Ovary (tissue), 9 donors: ENCODE data around the gene GDF2. TPM values are rescaled to one million over a fixed set of nuclear protein-coding genes. Genes with fewer than 3 reads are reported as not detected.

Source experiments
- DNase-seq, 5 donors: peaks; one replicate each; pipeline ENCODE4 v3.0.0-alpha.2; 2019 to 2020
- H3K27ac ChIP-seq, 2 donors: fragments of 200-600 bp; one replicate each; pipeline versions ENCODE4 v1.5.1 to v1.8.0; 2019 to 2022
- H3K27me3 ChIP-seq: fragments of 200-600 bp; one replicate; pipeline ENCODE4 v1.8.0; 2022
- H3K36me3 ChIP-seq: fragments of 200-600 bp; sonication (generic); one replicate; pipeline ENCODE4 v1.5.1; 2019
- H3K4me1 ChIP-seq: one replicate; pipeline ENCODE4 v1.8.1; 2013; ENCODE audit warnings: mild to moderate bottlenecking, moderate library complexity; ENCODE audit not compliant: insufficient read depth
- H3K4me3 ChIP-seq: fragments of 200-600 bp; sonication (generic); one replicate; pipeline ENCODE4 v1.5.1; 2017
- H3K9me3 ChIP-seq, 2 donors: fragments of 200-600 bp in 1 of 2; sonication (generic) in 1 of 2; one replicate each; pipeline versions ENCODE4 v1.5.1 to v1.8.1; 2013 to 2019; ENCODE audit warnings: mild to moderate bottlenecking in 1 of 2, moderate library complexity in 1 of 2
- CTCF ChIP-seq, 3 donors: fragments of 450-650 bp in 2 of 3; fragments of 200-600 bp in 1 of 3; IDR thresholded peaks; one replicate each; pipeline versions ENCODE4 v1.5.1 to v1.8.0; 2016 to 2022; ENCODE audit warnings: antibody characterized with exemption in 3 of 3, mild to moderate bottlenecking in 1 of 3
- EP300 ChIP-seq: sonication (generic); formaldehyde crosslinking; IDR thresholded peaks from one replicate; pipeline ENCODE4 v1.6.1; 2017; ENCODE audit warnings: antibody characterized with exemption
- POLR2A ChIP-seq: fragments of 450-650 bp; IDR thresholded peaks from one replicate; pipeline ENCODE4 v1.6.1; 2017; ENCODE audit warnings: antibody characterized with exemption, mild to moderate bottlenecking, moderate library complexity
- WGBS, 3 donors: extraction: QIAGEN DNeasy Blood & Tissue Kit in 1 of 3; methylation state at CpG; one replicate each; pipeline versions ENCODE4 v1.1.5 to v1.1.7; 2013 to 2017; 5-methylcytosine and 5-hydroxymethylcytosine counted together
- intact Hi-C, 4 donors: fragments of 100-400 bp; cut with DNase I; formaldehyde crosslinking; loops; one replicate each; pipeline versions ENCODE4 v1.11.0 to v1.15.1; 2022 to 2023
- polyA plus RNA-seq, 2 donors: library from polyadenylated mRNA; stranded (reverse); fragments of 200-250 nt in 1 of 2; fragments of 350-450 nt in 1 of 2; fragmentation: Illumina TruSeq in 1 of 2; extraction: RNeasy Lipid Tissue Mini Kit (QIAGEN cat#74804) in 1 of 2; gene quantifications; one replicate each; pipeline ENCODE4 v1.2.3, GENCODE V29; 2013 to 2014
- total RNA-seq, 7 donors: library from RNA; depleted of rRNA in 2 of 7; stranded (reverse); fragments of >200 nt in 2 of 7; fragmentation: NEBNext Ultra II Directional in 3 of 7; extraction: Animal tissue kit (Norgen Biotek cat#: 25700) in 3 of 7; gene quantifications; one replicate each; pipeline versions ENCODE4 v1.1.0 to v1.2.4, GENCODE V29; 2016 to 2023
- donor health status: DM: no; HTN: no; CAD: no; lungs with moderate emphysema.
- donor health status: DM: no; HTN: no; CAD: no.
- donor health status: Bipolar disorder and iron deficiency.
- donor health status: DM: yes; HTN: yes; CAD: no.
- donor health status: DM: no; HTN: no; CAD: no.
- donor health status: DM: yes; HTN: yes; CAD: no.

Gene GDF2
- total and polyA plus RNA-seq, 9 donors, result not detected

GRCh38 chr10:47353351-47353750, 31.1 kb downstream of the GDF2 start:
- Histone ChIP-seq H3K27me3 (no peaks in the 10 kb centered on the region), H3K4me3 (no peak overlapping the region), H3K36me3 (no peaks in the 10 kb centered on the region), H3K4me1 (no peaks in the 10 kb centered on the region), H3K9me3 (no peaks in the 10 kb centered on the region), H3K27ac (no peak overlapping the region)
- no peak for TF ChIP-seq POLR2A
- no peak for TF ChIP-seq CTCF (IDR thresholded peaks at IDR 0.05)
- no peak for TF ChIP-seq EP300
- intact Hi-C loops, result no loop called here
- no peak for DNase-seq
- WGBS, 3 donors, result 82 to 94% (median 89%) methylated on average over 6 of the region's 6 CpGs

- TF ChIP-seq CTCF (IDR thresholded peaks at IDR 0.05) (no peak), POLR2A (no peak), EP300 (no peak)
- H3K36me3 ChIP-seq, result no peaks in the 10 kb centered on the region
- DNase-seq, result no peak
- H3K4me3 ChIP-seq, result no peak overlapping the region
- H3K27ac ChIP-seq, result no peak overlapping the region
- H3K4me1 ChIP-seq, result no peaks in the 10 kb centered on the region
- no peaks in the 10 kb centered on the region for H3K9me3 ChIP-seq
- 59 to 61% (median 60%) methylated on average over 4 of the region's 4 CpGs for WGBS, 3 donors
- intact Hi-C loops, result no loop called here
- H3K27me3 ChIP-seq, result no peaks in the 10 kb centered on the region
These were observed 31.9 kb downstream of the GDF2 start for GRCh38 chr10:47354165-47354564.

- intact Hi-C loops, result no loop called here
These were observed 32.6 kb downstream of the GDF2 start for GRCh38 chr10:47354900-47355299.

GRCh38 chr10:47356708-47357107, 34.5 kb downstream of the GDF2 start:
- Histone ChIP-seq H3K4me1 (no peaks in the 10 kb centered on the region), H3K9me3 (no peaks in the 10 kb centered on the region), H3K27me3 (no peaks in the 10 kb centered on the region), H3K36me3 (no peaks in the 10 kb centered on the region), H3K4me3 (no peak overlapping the region), H3K27ac (no peak overlapping the region)
- DNase-seq, result no peak
- intact Hi-C loops, result no loop called here
- 79 to 91% (median 83%) methylated on average over 5 of the region's 5 CpGs for WGBS, 3 donors
- TF ChIP-seq POLR2A (no peak), CTCF (IDR thresholded peaks at IDR 0.05) (no peak), EP300 (no peak)

More at GRCh38 chr10:47354900-47355299, 32.6 kb downstream of the GDF2 start:
- 30 to 49% (median 39%) methylated on average over 1 of the region's 1 CpG for WGBS, 3 donors
- H3K27ac ChIP-seq, result no peak overlapping the region
- TF ChIP-seq CTCF (IDR thresholded peaks at IDR 0.05), result no peak
- no peak for TF ChIP-seq POLR2A
- TF ChIP-seq EP300, result no peak
- no peaks in the 10 kb centered on the region for H3K36me3 ChIP-seq
- no peak for DNase-seq
- no peak overlapping the region for H3K4me3 ChIP-seq
- H3K4me1 ChIP-seq, result no peaks in the 10 kb centered on the region
- H3K27me3 ChIP-seq, result no peaks in the 10 kb centered on the region
- no peaks in the 10 kb centered on the region for H3K9me3 ChIP-seq

GRCh38 chr10:47357131-47357582, 34.9 kb downstream of the GDF2 start:
- intact Hi-C loops, result no loop called here
- no peak overlapping the region for H3K27ac ChIP-seq

More at GRCh38 chr10:47357131-47357582, 34.9 kb downstream of the GDF2 start:
- no peaks in the 10 kb centered on the region for H3K4me1 ChIP-seq
- no peaks in the 10 kb centered on the region for H3K36me3 ChIP-seq
- H3K27me3 ChIP-seq, result no peaks in the 10 kb centered on the region
- no peaks in the 10 kb centered on the region for H3K9me3 ChIP-seq
- H3K4me3 ChIP-seq, result no peak overlapping the region
- WGBS, 3 donors, result 91 to 95% (median 91%) methylated on average over 12 of the region's 12 CpGs
- TF ChIP-seq CTCF (IDR thresholded peaks at IDR 0.05) (no peak), POLR2A (no peak), EP300 (no peak)
- DNase-seq, result no peak
